ENCODE measurements around the gene PAAF1.

GRCh38 chr11:73851046-73851764 lies 25.6 kb upstream of the PAAF1 start:
- TF ChIP-seq YY1 (IDR thresholded peaks at IDR 0.05; ENCODE audit: insufficient read depth, insufficient read length) = no peak
- no peak for TF ChIP-seq ZNF274 (IDR thresholded peaks at IDR 0.05; ENCODE audit: low read depth, low read length)
